GM12801 (cell line): ENCODE results near the gene VGLL4.

ENCODE experiments used
- TF ChIP-seq, protein P1 (sequence below): IDR thresholded peaks from one replicate; pipeline ENCODE4 v1.5.1; 2011; ENCODE audit warnings: control low read depth; ENCODE audit not compliant: insufficient read length; ENCODE audit errors: extremely low read depth

Gene VGLL4

DNA sequence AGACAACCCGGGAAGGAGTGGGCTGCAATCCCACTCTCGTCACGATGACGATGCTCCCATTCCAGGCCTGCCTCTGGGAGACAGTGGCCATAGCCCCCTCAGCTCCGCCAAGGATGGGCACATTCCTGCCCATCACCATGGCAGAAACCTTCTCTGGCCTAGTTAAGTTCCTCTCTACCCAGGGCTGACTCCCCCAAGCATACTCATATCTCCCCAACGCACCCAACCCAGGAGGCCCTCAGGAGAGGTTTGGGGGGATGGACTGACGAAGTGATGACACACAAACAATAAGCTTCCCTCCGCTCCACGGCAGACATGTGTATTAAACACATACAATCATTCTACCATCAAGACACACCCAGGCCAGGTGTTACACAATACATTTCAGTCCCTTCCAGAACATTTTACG, 60.1 kb downstream of the VGLL4 start:
- TF ChIP-seq, protein P1, sequence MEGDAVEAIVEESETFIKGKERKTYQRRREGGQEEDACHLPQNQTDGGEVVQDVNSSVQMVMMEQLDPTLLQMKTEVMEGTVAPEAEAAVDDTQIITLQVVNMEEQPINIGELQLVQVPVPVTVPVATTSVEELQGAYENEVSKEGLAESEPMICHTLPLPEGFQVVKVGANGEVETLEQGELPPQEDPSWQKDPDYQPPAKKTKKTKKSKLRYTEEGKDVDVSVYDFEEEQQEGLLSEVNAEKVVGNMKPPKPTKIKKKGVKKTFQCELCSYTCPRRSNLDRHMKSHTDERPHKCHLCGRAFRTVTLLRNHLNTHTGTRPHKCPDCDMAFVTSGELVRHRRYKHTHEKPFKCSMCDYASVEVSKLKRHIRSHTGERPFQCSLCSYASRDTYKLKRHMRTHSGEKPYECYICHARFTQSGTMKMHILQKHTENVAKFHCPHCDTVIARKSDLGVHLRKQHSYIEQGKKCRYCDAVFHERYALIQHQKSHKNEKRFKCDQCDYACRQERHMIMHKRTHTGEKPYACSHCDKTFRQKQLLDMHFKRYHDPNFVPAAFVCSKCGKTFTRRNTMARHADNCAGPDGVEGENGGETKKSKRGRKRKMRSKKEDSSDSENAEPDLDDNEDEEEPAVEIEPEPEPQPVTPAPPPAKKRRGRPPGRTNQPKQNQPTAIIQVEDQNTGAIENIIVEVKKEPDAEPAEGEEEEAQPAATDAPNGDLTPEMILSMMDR, result no peak

DNA sequence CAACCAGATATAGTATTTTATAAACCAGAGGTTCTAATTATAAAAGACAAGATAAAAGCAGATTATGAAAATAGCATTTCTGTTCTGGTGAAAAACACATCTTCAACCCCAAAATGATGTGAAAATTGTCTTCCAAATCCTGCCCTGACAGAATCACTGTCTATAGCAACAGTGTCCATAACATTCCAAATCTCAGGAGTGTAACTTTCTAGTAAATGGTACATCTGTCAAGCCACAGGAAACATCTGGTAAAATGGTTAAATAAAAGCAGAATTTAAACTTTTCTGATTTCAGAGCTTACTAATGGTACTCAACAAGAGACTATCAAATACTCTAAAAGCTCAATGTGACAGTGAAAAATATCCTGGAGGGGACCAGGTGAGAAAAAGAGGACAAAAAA, 60.5 kb downstream of the VGLL4 start:
- TF ChIP-seq, protein P1, result no peak

DNA sequence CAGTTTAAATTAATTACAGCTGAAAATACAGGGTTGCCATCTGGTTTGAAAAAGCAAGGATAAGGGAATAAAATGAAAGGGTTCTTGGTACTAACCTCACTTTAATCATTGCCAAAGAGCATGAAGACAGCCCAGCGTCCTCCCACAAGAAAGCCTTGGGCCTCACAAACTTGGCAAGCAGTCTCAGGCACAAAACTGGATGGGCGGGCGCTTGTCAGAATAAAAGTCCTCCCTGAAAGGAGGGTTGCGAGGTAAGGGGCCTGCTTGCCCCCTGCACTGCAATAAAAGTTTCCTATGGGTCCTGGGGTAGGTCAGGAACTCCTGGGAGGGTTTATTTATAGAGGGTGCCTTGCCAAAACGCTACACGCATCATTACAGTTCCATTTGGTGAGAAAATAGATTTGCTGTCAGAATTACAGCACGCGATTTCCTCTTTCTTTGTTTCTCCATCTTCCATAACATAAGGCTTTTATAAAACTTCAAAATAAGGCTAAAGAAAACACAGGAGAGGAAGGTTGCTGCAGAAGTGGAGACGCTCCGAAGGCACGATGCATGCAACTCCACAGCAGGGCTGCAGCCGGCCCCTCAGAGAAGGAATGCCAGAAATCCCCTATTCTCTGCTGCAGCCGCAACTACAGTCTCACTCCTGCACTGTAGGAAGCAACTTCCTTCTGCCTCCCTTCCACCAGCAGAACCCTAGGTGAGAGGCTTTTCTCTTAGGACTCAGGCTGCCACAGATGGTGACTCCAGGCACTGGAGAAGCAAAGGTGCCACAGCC, 61.3 kb downstream of the VGLL4 start:
- TF ChIP-seq, protein P1, result no peak

DNA sequence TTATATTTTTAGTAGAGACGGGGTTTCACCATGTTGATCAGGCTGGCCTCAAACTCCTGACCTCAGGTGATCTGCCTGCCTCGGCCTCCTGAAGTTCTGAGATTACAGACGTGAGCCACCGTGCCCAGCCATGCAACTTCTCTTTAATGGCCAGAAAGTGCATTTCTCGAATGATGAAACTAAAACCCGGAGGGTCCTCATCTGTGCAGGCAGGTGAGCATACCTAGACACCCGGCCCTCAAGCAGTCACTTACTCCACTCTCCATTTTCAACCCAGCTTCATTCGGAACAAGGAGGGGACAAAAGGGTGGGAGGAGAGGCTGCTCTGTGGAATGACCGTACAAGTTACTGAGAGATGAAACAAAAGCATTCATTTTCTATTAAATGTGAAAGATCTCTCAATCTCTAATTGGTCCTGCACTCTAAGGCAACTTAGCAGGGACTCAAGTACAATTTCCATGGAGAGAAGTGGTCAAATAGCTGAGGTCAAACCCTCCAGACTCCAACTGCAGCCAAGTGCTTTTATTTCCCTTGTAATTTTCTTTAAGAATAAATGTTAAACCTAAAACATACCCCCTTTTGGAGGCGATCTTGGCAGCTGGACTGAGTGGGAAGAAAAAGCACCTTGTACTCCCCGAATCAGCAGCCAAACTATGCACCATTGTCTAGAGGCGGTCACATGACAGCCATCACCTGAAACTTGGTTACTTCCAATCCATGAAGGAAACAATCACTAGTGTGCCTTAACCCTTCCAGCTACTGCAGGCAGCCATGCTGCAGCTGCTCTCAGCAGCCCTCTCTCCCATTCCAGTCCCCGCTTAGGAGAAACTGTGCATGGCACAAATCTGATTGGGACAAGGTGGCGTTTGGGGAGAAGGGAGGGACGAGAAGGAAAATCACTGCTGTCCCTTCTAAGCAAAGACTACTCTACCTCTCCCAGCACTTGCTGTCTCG, 62.2 kb downstream of the VGLL4 start:
- TF ChIP-seq, protein P1, result no peak

DNA sequence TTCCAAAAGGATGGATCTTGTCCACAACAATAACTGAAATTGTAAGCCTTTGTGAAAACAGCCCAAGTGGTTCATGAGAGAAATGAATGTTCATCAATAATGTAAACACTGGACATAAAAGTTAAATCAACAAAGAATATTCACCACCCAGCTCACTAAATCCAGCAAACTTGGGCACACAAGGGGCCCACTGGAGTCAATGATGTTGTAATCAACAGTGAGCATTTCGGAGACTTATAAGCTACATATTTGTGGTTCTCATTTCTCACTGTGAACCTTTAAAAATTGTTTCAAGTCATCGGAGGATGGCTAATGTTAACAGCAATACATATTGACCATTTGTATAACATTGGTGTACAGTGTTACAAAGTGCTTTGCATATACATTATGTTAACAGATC, 63.1 kb downstream of the VGLL4 start:
- TF ChIP-seq, protein P1, result no peak

DNA sequence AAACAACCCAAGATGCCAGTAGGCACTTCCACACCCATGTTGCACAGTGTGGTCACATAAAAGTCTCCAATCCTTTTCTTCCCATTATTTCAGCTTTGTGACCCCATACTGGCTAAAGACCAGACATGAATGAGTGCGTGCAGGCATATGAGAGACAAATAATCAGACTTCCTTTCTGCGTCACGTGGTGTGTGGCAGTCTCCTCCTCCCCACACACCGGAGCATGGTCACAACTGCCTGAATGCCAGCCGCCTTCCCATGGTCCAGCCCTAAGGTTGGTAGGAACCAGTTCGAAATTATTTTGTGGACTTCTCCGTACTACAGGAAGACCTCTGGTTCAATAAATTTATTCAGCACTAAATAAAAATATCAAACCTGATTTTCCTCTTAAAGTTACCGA, 65.5 kb downstream of the VGLL4 start:
- TF ChIP-seq, protein P1, result no peak

DNA sequence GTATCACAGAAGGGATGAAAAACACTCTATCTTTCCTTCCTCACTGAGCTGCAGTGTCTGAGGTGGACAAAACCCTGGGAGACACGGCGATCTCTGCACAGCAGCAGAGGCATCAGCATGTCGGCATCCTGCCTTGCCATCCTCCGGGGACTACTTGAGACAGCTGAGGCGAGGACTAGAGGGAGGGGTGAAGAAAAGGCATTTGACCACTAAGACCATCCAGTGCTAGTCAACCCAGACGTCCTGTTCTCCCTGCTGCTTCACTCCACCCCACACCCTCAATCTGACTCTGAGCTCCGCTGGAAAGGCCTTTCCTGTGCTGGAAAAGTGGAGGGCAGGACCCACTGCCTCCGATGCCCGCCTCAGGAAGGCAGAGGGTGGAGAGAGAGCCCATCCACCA, 67.3 kb downstream of the VGLL4 start:
- TF ChIP-seq, protein P1, result no peak
